ENCODE data around the gene CEACAM3. TPM values are rescaled to one million over a fixed set of nuclear protein-coding genes. Genes with fewer than 3 reads are reported as not detected.

Gene CEACAM3
- total RNA-seq, 2 experiments from 2014 or later: not detected

DNA sequence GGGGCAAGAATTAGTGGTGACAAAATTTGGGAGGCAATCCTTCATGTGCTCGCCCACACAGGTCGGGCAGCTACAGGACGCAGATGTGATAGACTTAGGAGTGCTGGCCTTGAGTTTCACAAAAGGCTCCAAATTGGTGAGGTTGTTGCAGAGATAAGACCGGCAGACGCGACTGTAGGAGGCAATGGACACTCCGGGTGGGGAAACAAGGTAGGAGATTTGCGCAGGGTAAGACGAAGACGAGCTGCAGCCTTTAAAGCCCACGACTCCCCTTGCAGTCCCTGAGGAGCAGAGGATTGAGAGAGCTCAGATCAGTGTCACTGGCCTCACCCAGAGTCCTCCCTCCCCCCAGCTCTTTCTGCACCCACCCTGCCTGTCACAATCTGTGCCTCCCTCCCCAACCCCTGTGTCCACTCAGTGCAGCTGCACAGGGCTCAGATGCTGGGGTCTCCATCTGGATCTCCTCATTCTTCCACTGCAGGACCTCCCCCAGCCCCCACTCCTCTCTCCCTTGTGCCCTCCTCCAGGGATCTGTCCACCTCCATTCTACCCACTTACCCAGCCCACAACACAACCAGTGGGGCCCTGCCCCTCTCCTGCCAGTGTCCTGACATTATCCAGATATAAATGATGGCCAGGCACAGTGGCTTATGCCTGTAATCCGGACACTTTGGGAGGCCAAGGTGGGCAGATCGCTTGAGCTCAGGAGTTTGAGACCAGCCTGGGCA lies 41.8 kb downstream of the CEACAM3 start:
- Histone ChIP-seq H3K27ac (ENCODE audit: low read depth in 1 of 2, low read length in 2 of 2) (no peak overlapping the region), H3K9me3 (ENCODE audit: control insufficient read depth in 1 of 2, insufficient read depth in 1 of 2, low read length in 2 of 2) (no peaks in the 10 kb centered on the region), H3K36me3 (ENCODE audit: insufficient read depth, low read length) (no peaks in the 10 kb centered on the region), H3K4me3 (ENCODE audit: low read length) (no peak overlapping the region), H3K27me3 (ENCODE audit: control insufficient read depth in 1 of 2, insufficient read depth in 2 of 2, low read length in 2 of 2) (peaks cover 13 to 18% of the 10 kb centered on the region in 2 experiments), H3K4me1 (ENCODE audit: insufficient read depth, low read length) (no peaks in the 10 kb centered on the region)
- CTCF ChIA-PET: no interaction called here
- Mint-ChIP-seq H3K4me3 (no peak overlapping the region), H3K9me3 (no peaks in the 10 kb centered on the region), H3K27ac (no peak overlapping the region), H3K36me3 (ENCODE audit: low read depth) (no peaks in the 10 kb centered on the region), H3K27me3 (peaks cover 41% of the 10 kb centered on the region), H3K4me1 (ENCODE audit: low read depth) (no peaks in the 10 kb centered on the region)
- DNase-seq (no peak), ATAC-seq (ENCODE audit: poor library complexity) (no peak)
- TF ChIP-seq, protein P1, sequence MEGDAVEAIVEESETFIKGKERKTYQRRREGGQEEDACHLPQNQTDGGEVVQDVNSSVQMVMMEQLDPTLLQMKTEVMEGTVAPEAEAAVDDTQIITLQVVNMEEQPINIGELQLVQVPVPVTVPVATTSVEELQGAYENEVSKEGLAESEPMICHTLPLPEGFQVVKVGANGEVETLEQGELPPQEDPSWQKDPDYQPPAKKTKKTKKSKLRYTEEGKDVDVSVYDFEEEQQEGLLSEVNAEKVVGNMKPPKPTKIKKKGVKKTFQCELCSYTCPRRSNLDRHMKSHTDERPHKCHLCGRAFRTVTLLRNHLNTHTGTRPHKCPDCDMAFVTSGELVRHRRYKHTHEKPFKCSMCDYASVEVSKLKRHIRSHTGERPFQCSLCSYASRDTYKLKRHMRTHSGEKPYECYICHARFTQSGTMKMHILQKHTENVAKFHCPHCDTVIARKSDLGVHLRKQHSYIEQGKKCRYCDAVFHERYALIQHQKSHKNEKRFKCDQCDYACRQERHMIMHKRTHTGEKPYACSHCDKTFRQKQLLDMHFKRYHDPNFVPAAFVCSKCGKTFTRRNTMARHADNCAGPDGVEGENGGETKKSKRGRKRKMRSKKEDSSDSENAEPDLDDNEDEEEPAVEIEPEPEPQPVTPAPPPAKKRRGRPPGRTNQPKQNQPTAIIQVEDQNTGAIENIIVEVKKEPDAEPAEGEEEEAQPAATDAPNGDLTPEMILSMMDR (IDR thresholded peaks at IDR 0.05): no peak
- POLR2A ChIA-PET: no interaction called here
- intact Hi-C loops (cut with DNase I, micrococcal nuclease): no loop called here

DNA sequence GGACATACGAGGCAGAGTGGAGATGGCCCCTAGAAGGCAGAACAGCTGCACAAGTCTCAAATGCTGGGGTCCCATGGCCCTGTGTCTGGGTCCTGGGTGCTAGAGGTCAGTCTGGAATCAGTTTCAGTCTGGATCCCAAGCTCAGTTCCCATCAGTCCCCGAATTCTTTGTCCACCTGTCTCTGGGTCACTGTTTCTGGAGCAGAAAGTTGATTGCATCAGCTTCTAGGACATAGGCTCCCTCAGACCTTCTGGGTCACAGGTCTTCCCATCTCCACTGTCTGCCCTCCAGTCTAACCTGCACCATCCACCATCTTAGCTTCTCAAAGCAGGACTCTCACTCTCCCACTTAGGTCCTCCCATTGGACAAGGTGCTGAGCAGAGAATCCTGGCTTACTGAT lies 42.8 kb downstream of the CEACAM3 start:
- Mint-ChIP-seq H3K27me3 (peaks cover 40% of the 10 kb centered on the region), H3K27ac (no peak overlapping the region), H3K36me3 (ENCODE audit: low read depth) (no peaks in the 10 kb centered on the region), H3K9me3 (no peaks in the 10 kb centered on the region), H3K4me3 (no peak overlapping the region), H3K4me1 (ENCODE audit: low read depth) (no peaks in the 10 kb centered on the region)
- Histone ChIP-seq H3K4me3 (ENCODE audit: low read length) (no peak overlapping the region), H3K27me3 (ENCODE audit: control insufficient read depth in 1 of 2, insufficient read depth in 2 of 2, low read length in 2 of 2) (peaks cover 13 to 18% of the 10 kb centered on the region in 2 experiments), H3K4me1 (ENCODE audit: insufficient read depth, low read length) (no peaks in the 10 kb centered on the region), H3K9me3 (ENCODE audit: control insufficient read depth in 1 of 2, insufficient read depth in 1 of 2, low read length in 2 of 2) (peaks cover 0 to 2% of the 10 kb centered on the region in 2 experiments), H3K36me3 (ENCODE audit: insufficient read depth, low read length) (no peaks in the 10 kb centered on the region), H3K27ac (ENCODE audit: low read depth in 1 of 2, low read length in 2 of 2) (no peak overlapping the region)
- intact Hi-C loops (cut with DNase I, micrococcal nuclease): no loop called here
- ChIA-PET CTCF (no interaction called here), POLR2A (no interaction called here)
- TF ChIP-seq, protein P1 (IDR thresholded peaks at IDR 0.05): no peak
- DNase-seq (no peak), ATAC-seq (ENCODE audit: poor library complexity) (no peak)

DNA sequence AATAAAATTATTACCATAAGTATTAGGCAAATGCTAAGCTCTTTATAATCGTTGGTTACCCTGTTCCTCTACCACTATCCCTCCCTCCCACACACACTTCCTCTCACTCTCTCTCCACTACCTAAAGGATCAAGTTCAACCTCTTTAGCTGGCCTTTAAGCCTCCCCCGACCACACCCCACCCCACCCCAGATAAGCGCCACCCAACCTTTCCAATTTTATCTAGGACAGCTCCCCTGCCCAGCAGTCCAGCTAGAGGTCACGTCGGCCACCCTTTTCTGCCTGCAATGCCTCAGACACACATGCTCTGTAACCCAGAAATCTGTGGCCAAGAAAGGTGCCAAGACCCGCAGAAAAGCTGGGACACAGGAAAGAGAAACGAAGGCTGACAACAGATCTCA lies 47.0 kb downstream of the CEACAM3 start:
- DNase-seq (no peak), ATAC-seq (ENCODE audit: poor library complexity) (no peak)
- POLR2A ChIA-PET: no interaction called here
- TF ChIP-seq, protein P1 (IDR thresholded peaks at IDR 0.05): no peak
- Histone ChIP-seq H3K4me1 (ENCODE audit: insufficient read depth, low read length) (no peaks in the 10 kb centered on the region), H3K27ac (ENCODE audit: low read depth in 1 of 2, low read length in 2 of 2) (no peak overlapping the region), H3K27me3 (ENCODE audit: control insufficient read depth in 1 of 2, insufficient read depth in 2 of 2, low read length in 2 of 2) (peaks cover 0 to 8% of the 10 kb centered on the region in 2 experiments), H3K4me3 (ENCODE audit: low read length) (no peak overlapping the region), H3K36me3 (ENCODE audit: insufficient read depth, low read length) (no peaks in the 10 kb centered on the region), H3K9me3 (ENCODE audit: control insufficient read depth in 1 of 2, insufficient read depth in 1 of 2, low read length in 2 of 2) (peaks cover 0 to 10% of the 10 kb centered on the region in 2 experiments)
- CTCF ChIA-PET: interaction anchor here (0.5 to 0.6 kb wide), 2 partner anchors 11 to 170 kb away, joined by 3 to 5 read pairs; no protein-coding TSS in a partner anchor
- Mint-ChIP-seq H3K27me3 (peaks cover 12% of the 10 kb centered on the region), H3K27ac (no peak overlapping the region), H3K9me3 (no peaks in the 10 kb centered on the region), H3K4me3 (no peak overlapping the region), H3K4me1 (ENCODE audit: low read depth) (no peaks in the 10 kb centered on the region), H3K36me3 (ENCODE audit: low read depth) (no peaks in the 10 kb centered on the region)
- intact Hi-C loops (cut with DNase I, micrococcal nuclease): no loop called here
